Hippocampal formation (tissue), 2 donors: ENCODE measurements around the gene RELT.
A peak's percentile ranks its signal among the peaks of the same experiment; 100 is the strongest.

Experiments
- DNase-seq, 2 donors: peaks; one replicate each; lab custom pipeline; 2025; lab: John Stamatoyannopoulos, UW

The RELT gene

GRCh38 chr11:73376160-73376802 is at the start of gene RELT:
Gene RELT (plus strand): TSS chr11:73376399. CDS start chr11:73389137, 12,738 bp downstream.
- peak; percentile 67 to 88 for DNase-seq

DNA sequence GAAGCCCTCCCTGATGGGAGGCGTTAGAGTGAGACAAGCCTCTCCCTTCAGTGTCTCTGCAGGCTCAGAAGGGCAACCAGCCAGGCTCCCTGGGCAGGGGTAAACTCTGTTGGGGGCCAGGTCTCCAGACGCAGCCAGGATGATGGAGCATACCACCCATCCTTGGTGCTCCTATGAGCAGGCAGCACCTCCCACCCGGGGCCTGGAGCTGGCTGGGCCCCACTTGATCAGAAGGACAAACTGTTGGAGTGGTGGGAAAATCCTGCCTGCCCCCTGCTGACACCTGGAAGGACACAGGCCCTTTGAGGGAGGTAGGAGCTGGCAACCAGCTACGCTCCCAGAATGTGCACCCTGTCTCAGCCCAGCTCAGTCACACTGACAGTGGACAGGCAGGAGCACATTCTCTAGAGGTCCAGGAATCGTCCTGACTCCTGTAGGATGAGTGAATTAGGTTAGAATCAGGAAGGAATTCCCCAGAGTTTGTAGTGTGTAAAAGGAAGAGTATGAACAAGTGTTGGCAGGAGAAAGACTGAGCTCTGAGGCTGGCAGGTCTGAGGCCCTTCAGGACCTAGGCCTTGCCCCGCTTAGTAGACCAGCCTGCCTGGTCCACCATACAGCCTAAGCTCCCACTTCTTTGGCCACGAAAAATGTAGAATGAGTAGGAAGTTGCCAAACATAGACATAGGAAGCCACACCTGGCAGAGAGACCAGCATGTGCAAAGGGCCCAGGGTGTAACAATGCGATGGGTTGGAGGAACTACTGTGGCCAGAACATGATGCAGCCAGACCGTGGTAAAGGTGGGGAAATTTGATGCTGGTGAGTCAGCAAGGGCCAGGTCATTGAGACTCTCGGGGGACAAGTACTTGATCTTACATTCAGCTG is 49.0 kb upstream of the RELT start:
- DNase-seq, result no peak

DNA sequence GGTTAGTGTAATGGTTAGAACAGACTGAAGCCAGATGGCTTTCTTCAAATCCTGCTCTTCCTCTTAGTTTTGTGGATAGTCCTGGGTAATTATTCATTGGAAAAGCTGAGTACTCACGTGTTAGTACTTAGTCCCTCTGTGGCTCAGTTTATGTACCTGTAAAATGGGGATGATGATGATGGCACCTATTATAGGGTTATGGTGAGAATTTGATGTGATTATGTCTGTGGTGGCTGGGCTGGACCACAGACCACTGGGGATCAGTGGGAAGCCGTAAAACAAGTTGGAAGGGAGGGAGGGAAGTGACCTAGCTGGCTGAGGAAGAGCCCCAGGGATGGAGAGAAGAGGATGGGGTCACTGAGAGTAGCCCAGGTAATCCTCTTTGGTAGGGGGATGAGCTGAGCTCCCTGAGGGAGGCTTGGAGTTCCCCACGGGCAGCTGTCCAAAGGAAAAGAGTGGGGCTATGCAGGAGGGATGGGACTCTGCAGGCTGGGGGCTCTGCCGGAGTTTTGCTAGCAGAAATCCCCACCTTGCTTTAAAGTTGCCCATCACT is 48.3 kb upstream of the RELT start:
- no peak for DNase-seq

GRCh38 chr11:73330569-73331093 is 45.6 kb upstream of the RELT start:
- DNase-seq, result no peak

DNA sequence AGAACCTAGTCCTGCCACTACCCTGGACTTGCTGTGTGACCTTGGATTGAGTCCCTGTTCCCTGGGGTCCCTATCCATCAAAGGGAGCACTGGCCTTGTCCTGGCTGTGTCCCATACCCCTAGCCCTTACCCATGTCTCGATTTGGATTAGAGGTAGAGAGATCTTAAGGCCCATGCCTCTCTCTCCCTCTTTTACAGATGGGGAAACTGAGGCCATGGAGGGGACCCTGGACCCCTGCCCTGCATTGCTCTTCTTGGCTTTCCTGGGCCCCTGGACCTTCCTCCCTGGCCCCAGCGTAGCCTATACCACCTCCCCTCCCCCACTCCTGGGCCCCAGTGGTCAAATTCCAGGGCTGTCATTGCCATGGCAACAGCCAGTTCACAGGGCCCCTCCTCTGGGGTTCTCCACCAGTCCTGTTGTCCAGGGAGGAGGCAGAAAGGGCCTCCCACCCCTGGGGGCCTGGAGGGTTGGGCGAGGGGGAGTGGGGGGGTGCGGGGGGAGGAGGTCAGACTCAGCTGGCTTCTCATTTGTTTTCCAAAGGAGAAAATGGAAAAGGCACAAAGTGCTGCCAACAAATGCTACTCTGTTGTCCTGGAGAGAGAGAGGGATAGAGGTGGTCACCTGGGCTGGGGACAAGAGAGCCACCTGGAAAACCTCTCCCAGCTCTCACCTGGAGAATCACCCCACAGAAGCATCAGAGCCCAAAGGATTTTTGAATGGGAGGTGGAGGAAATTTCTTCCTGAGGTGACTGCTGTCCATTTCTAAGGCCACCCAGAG is 44.9 kb upstream of the RELT start:
- DNase-seq, result no peak

GRCh38 chr11:73333173-73333572 is 43.0 kb upstream of the RELT start:
- no peak for DNase-seq

- no peak for DNase-seq
Observed at GRCh38 chr11:73333640-73334383, 42.4 kb upstream of the RELT start.

GRCh38 chr11:73334384-73335203 is 41.6 kb upstream of the RELT start:
- DNase-seq, result no peak

- peak; percentile 39 to 75 for DNase-seq
Observed at GRCh38 chr11:73335204-73335923, 40.8 kb upstream of the RELT start.

DNA sequence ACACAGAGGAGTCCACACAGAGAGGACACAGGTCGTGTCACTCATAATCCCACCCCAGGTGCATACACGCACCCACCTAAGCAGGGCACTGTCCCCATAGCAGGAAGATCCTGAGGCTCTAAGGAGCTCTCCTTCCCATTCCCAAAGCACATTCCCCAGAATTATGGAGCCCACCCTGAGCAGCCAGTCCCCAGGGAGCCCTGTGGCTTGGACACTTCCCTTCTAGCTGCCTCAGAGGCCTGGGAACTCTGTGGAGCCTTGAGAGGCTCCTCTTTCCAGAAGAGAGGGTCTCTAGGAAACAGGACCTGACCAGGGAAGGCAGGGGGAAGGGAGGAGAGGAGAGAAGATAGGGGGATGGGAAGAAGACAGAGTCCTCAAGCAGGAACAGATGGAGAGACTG is 38.4 kb upstream of the RELT start:
- no peak for DNase-seq

DNA sequence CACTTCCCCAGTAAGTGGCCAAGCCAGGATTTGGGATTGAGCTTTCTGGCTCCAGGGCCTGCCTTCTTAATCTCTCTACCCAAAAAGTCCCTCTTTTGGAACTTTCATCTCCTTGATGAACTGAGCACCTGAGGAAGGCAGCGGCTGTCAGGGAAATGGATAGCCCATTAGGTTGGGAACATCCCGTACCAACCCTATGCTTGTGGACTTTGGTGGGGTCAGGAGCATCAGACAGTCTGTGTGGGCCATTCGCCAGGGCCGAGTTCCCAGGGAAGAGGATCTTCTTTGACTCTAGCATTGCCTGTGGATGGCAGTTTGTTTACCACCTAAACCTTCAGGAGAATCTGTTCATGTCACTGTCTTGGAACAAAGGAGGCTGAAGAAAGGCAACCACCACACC is 37.9 kb upstream of the RELT start:
- DNase-seq, result no peak

- no peak for DNase-seq
Observed at GRCh38 chr11:73340164-73340563, 36.0 kb upstream of the RELT start.

- DNase-seq, result no peak
Observed at GRCh38 chr11:73342633-73343032, 33.6 kb upstream of the RELT start.

DNA sequence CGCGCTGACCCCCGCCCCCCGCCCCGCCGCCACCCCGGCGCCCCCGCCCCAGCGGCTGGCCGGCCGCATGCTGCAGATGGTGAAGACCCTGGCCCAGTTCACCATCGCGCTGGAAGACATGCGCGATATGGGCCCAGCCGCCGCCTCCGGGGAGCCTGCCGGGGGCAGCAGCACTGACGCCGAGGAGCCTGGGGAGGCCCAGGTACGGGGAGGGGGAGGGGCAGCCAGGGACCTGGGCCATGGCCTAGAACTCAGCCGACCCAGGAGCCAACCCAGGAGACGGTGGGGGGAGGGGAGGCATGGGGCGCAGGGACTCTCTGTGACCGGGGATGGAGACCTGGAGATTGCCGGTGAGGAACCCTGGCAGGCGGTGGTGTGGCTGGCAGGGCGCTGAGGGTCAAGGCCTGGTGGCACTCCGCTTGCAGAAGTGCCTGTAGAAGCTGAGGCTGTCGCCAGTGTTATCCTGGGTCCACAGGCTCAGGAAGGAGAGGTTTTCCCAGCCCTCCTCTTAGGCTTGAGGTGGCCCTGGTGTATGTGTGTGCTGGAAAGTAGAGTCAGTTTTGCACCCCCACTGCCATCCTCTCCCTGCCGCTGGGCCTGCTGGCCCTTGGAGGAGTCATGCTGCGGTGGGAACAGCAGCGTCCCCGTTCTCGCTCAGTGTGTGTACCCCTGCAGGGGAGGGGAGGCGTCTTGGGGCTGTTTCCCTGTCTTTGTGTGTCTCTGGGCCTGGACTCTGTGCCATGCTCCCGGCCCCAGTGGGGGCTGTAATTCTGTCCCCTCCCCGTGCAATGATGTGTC is 32.9 kb upstream of the RELT start:
- DNase-seq, result no peak

- peak in 1 of 2 donors; percentile 23 for DNase-seq
Observed at GRCh38 chr11:73344191-73344607, 32.0 kb upstream of the RELT start.

GRCh38 chr11:73345481-73346160 is 30.6 kb upstream of the RELT start:
- DNase-seq, result no peak

- no peak for DNase-seq
Observed at GRCh38 chr11:73346186-73346935, 29.8 kb upstream of the RELT start.
